Measurements from ENCODE around the gene POLR3GL.

Gene POLR3GL

DNA sequence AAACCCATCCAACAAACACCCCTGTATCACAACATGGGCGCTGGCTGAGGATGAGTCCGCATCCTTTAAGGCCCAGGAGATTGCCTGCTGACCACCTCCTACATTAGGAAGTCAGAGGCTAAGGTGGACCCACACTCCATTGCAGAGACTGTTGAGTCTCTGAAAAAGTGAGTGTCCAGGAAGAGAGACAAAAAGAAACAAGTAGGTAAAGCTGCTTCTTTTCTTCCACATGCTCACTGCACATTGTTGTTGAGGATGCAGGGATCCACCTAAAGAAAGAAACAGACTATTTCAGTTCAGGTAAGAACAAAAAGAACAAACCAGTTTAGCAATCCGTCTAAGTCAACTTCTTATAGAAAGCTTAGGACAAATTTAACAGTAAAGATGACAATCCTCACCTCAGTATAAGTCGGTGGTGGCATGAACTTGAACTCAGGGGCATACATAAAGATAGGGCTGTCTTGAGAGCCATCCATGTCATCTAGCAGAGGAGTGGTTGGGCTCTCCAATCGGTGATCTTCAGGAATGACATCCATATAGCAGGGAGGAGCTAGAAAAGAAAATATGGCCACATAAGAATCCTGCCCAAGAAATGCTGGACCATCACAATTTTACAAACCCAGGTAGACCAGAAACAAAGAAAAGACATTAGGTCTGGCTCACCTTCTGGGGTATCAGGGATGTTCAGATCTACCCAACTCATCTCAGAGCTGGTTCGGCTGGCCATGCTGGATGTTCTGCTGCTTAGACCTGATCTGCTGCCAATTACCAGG lies 29.3 kb downstream of the POLR3GL start:
- DNase-seq: no peak

DNA sequence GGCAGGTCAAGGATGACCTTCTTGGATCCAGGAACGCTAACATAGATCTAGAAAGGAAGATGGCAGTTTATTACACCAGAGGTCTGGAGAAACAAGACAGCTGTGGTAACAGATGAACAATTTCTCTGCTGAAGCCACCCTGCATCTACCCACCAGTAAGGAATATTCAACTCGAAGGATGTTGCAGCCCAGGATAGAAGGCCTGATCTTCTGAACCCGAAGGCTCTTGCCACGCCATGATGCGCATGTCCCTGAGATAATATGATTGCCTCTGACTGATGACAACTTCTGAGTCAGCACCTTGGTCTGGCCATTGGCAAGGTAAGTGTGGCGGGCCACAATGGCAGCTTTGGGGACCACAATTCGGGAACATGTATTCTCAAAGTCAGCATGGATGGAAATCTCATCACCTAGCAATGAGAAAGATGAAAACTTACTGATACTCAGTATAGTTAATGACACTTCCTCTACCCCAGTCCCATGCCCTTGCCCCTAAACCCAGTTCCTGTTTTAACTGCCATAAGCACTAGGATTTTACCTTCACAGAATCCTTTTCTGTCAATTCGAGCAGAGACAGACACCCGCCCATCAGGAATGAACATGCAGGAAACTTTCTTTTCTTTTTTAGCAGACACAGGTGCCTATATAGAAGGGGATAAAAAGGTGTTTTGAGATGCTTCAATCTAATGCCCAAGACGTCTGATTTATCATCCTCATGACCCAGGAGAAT lies 30.1 kb downstream of the POLR3GL start:
- peak; percentile 69 for DNase-seq

GRCh38 chr1:145995148-145995881 lies 30.8 kb downstream of the POLR3GL start:
- DNase-seq: no peak

DNA sequence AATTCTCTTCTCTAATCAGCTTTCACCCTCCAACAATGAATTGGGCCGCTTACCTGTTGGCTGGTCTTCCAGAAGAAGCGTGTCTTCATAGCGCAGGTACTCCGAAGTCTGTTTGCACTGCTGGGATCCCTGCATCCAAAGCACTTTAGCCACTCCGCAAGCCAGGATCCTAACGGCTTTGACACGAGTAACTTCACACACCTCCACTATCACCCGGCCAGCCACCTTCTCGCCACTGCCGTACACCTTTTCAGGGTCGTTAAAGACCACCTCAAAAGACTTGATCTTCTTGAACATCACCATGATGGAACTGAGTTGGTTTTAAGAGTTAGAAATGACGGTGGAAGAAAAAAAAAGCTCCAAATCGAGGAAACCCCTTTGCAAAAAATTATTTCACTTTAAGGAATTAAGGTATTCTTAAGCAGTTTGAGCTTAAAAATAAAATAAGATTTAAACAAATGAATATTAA lies 31.5 kb downstream of the POLR3GL start:
- no peak for DNase-seq

GRCh38 chr1:145996433-145997015 lies 32.0 kb downstream of the POLR3GL start, which contains the start of gene TXNIP:
TXNIP (minus strand) TSS chr1:145996579; CDS start chr1:145996266, 313 bp downstream.
- DNase-seq: peak; percentile 96

DNA sequence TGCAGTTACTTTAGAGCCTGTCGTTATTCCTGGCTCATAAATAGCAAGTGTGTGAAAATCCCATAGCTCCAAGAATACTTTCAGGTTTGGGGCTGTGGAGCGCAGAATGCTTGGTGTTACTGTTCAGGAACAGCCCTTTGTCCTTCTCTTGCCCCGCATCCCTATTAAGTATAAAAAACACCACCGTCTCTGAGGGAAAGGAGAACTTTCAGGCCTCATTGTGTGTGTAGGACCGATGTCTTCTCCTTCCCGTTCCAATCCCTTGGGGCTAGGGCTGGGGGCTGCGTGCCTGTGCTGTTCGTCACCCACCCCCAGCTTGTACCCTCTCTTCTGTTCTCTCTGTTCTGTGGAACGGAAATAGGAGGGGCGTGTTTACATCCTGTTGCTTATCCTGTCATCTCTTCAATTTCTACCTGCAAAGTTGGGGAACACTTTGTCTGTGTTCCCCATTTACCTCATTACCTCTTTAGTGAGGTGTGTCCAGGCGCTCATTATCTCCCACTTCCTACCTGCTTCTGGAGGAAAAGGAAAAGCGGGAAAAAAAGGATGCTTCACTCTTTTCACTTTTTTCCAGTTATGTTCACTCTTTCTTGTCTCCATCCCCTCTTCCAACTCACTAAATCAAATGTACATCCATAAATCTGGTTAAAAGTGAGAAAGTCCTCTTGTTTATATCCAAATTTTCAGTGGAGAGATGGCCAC lies 32.7 kb downstream of the POLR3GL start:
- DNase-seq: peak; percentile 66

DNA sequence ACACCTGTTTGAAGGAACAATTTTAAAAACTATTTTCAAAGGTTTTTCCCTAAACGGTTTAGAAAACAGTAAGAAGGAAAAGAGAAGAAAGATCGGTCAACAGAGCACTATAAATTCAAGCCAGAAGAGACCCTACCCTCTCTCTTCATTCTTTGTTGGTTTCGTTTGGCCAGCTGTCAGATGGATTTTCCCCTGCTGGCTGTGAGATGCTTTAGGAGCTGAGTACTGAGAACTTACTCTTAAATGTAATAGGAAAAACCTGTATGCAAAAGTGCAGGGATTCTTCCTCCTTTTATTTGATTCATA lies 33.2 kb downstream of the POLR3GL start:
- DNase-seq: no peak

GRCh38 chr1:145999321-146000024 lies 35.0 kb downstream of the POLR3GL start:
- DNase-seq: no peak

DNA sequence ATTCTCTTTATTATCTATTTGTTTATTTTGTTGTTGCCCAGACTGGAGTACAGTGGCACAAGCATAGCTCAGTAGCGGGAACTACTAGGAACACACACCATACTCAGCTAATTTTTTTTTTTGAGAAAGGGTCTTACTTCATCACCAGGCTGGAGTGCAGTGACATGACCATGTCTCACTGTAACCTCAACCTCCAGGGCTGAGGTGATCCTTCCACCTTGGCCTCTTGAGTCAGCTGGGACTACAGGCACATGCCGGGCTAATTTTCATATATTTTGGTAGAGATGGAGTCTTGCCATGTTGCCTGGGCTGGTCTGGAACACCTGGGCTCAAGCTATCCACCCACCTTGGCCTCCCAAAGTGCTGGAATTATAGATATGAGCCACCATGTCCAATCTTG lies 37.2 kb downstream of the POLR3GL start:
- no peak for DNase-seq

GRCh38 chr1:146007489-146008133 lies 43.1 kb downstream of the POLR3GL start:
- no peak for DNase-seq

- no peak for DNase-seq
Observed at GRCh38 chr1:146010126-146010738, 45.7 kb downstream of the POLR3GL start.

DNA sequence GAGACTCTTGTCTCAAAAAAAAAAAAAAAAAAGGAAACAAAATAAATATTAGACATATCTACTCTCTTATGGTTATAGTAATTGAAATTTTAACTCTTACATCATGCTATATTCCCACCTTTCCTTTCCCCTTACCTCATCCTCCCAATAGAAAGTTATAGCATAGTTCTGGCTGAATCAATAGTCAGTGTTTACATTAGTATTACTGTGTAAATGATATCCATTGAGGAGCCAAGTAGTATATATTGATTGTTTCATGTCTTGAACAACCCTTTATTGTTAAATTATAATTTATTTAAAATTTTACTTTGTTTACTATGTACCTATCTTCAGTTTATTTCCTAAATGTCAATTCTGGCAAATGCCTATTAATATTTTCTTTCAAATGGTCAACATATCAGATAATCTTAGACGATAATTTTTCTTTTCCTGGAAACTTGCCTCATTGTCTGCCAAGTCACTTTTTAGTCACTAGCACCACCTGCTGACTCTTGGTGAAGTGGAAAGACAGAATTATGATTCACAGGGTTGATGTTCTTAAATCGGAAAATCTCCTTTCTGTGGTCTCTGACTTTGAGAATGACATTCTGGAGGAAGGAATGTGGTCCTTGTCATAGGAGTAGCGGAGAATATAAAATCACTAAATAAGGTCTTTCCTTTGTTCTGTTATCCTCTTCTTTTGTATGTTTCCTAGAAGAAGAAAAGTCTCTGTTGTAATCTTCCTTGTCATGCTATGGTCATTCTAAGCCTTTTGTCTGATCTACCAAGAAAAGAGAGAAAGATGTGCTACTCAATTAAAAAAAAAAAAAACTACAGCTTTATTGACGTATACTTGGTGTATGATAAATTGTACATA lies 48.4 kb downstream of the POLR3GL start:
- no peak for DNase-seq

- DNase-seq: no peak
Observed at GRCh38 chr1:146013559-146013922, 49.1 kb downstream of the POLR3GL start.

DNA sequence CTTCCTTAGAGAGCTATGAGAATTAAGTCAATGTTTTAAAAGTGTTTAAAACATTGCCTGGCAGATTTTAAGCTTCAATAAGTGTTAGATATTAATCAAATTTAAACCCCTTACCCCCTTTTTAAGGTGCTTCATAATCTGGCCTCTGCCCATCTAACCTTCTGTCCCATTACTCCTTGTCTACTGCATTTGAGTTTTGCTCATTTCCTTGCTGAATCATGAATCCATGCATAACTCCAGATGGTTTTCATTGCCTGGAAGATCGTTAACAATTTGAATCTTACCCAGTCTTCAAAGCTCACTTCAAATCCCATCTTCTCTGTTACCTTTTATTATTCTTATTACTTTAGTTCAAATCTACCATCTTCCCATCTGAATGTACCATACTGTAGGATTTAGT lies 52.4 kb downstream of the POLR3GL start:
- DNase-seq: no peak

DNA sequence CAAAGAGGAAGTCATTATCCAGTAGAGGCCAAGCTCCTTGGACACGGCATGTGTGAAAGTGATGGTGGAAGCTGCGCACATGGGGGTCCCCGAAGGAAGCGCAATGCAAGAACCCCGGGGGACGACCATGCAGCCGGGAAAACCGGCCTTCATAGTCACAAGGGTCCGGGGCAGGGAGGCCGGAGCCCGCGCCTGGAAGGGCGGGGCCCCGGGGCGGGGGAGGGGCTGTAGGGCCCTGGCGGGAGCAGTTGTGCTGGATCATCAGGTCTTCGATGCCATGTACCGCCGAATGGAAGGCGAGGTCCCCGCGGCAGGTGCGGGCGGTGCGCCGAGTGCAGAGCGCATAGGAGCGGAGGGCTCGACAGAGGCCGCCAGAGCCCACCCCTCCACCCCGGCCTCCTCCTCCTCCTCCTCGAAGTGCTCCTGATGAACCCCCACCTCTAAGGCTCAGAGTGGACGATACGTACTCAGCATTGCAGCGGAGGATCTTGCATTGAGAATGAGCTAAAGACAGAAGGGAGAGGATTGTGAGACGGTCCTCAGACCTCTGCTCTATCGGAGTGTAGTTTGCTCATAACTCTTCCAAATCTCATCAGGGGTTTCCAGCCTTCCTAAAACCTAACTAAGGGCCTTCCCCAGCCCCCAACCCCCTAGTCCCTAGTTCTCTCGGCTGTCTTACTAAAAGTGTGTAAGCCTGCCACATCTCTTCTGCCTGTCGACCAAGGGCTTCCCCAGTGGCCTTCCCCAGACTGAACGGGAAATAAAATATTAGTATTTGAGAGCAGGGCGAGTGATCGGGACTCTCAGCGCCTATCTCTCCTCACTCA lies 55.0 kb downstream of the POLR3GL start:
- DNase-seq: no peak

DNA sequence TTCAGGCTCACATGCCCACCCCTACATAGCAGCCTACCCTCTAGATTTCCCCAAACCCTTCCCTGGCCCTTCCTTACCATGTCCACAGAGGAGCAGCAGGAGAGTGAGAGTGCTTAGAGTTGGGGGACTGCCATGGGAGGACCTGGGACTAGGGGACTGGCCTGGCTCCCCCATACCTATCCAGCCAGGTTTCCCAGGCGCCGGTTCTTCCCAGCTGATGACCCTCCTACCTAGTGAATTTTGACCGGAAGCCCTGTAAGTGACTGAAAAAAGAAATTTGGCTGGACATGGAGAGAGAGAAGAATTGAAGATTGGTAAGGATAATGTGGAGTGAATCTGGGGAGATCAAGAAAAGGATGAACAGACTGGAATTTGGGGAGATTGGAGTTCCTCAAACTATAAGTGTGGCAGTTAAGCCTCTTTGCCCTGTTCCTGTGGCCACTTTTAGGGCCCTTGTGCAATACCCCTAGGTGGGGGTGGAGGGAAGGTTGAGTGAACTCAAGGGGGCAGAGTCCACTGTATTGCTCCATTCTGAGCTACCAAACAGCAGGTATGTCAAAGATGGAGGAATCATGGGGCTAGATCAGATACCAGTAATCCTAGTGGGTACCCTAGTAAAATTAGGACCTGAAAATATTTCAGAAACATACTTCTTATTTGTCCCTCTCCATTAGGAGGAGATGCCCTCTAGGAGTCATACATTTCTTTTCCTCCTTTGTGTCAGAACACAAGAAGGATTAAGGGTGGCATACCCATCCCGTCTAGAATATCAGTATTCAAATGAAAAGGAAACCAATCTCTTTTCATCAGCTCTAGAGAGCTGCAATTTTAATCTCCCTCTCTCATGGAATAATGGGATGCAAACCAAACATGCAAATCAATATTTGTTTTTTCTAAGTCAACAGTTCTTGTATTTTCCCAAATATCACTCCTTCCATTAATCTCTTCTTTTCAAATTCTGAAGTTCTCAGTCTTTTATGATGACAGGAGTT lies 55.9 kb downstream of the POLR3GL start:
- DNase-seq: no peak

DNA sequence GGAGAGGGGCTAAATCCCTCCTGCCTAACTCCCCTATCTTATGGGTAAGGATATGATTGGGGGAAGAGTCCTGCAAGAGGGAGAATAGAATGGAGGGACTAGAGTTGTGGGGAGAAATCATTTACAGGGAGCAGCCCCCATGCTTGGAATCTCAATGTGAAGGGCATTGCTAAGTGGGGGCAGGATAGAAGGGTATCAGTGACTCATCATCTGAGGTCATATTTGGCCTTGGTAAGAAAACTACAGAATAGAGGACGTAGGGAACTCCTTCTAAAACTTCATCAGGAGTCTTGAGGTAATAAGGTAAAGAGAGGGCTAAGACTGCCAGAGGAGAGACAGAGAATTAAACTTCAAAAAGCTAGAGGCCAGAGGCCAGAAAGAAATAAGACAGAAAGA lies 56.6 kb downstream of the POLR3GL start:
- no peak for DNase-seq

All from stimulated activated CD8-positive, alpha-beta memory T cell treated with anti-CD3 and anti-CD28 coated beads, Interleukin-4, amount 100 ng/mL, for 48 hours (primary cell).